Type B pancreatic cell (in vitro differentiated cells): ENCODE data around the gene ABLIM2. TPM values are rescaled to one million over a fixed set of nuclear protein-coding genes. Genes with fewer than 3 reads are reported as not detected.

Source experiments
- DNase-seq: peaks from one replicate; pipeline ENCODE4 v3.0.0; 2021; ENCODE audit warnings: mixed read lengths; ENCODE audit not compliant: unreplicated experiment; ENCODE audit errors: extremely low spot score
- H3K27ac Mint-ChIP-seq: 2 replicates; pipeline ENCODE4 v1.8.0; 2021; ENCODE audit warnings: mild to moderate bottlenecking, mixed read lengths
- H3K27me3 Mint-ChIP-seq: 2 replicates; pipeline ENCODE4 v1.8.0; 2021; ENCODE audit warnings: mixed read lengths
- H3K36me3 Mint-ChIP-seq: 2 replicates; pipeline ENCODE4 v1.8.0; 2021; ENCODE audit warnings: mixed read lengths
- H3K4me1 Mint-ChIP-seq: one replicate; pipeline ENCODE4 v1.8.0; 2021; ENCODE audit warnings: mixed read lengths; ENCODE audit not compliant: unreplicated experiment
- H3K4me3 Mint-ChIP-seq: 2 replicates; pipeline ENCODE4 v1.8.0; 2021; ENCODE audit warnings: mild to moderate bottlenecking, mixed read lengths
- H3K9me3 Mint-ChIP-seq: 2 replicates; pipeline ENCODE4 v1.8.0; 2021; ENCODE audit warnings: mixed read lengths
- total RNA-seq: library from RNA; stranded (reverse); gene quantifications from 2 replicates; pipeline ENCODE4 v1.2.1, GENCODE V29; 2021; ENCODE audit warnings: low replicate concordance
- TF ChIP-seq, protein P1 (sequence below): fragments of 200-600 bp; sonication (generic); conservative IDR thresholded peaks from 2 replicates; pipeline ENCODE4 v1.5.0; 2021; ENCODE audit warnings: antibody characterized with exemption, mild to moderate bottlenecking

Gene ABLIM2
- total RNA-seq, 1 donor from 2014 or later: 2.6 TPM

DNA sequence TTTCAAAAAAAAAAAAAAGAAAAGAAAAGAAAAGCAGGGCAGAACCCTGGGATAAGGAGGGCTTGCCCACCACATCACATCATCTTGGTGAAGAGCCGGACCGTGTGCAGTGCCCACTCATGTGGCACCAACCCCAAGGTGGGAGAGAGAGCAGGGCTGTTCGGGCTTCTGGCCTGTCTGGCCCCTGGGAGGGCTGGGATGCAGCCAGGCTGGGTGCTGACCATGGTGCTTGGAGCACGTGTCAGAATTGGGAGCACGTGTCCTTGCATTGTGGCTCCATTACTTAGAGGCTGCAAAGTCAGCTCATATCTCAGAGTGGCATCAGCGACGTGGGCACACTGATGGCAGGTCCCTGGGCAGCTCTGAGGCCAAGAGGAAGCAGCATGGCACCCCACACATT lies 118.0 kb downstream of the ABLIM2 start:
- H3K4me1 Mint-ChIP-seq: peaks cover 18% of the 10 kb centered on the region
- no peak overlapping the region for H3K27ac Mint-ChIP-seq
- no peaks in the 10 kb centered on the region for H3K36me3 Mint-ChIP-seq
- no peak for DNase-seq
- TF ChIP-seq, protein P1, sequence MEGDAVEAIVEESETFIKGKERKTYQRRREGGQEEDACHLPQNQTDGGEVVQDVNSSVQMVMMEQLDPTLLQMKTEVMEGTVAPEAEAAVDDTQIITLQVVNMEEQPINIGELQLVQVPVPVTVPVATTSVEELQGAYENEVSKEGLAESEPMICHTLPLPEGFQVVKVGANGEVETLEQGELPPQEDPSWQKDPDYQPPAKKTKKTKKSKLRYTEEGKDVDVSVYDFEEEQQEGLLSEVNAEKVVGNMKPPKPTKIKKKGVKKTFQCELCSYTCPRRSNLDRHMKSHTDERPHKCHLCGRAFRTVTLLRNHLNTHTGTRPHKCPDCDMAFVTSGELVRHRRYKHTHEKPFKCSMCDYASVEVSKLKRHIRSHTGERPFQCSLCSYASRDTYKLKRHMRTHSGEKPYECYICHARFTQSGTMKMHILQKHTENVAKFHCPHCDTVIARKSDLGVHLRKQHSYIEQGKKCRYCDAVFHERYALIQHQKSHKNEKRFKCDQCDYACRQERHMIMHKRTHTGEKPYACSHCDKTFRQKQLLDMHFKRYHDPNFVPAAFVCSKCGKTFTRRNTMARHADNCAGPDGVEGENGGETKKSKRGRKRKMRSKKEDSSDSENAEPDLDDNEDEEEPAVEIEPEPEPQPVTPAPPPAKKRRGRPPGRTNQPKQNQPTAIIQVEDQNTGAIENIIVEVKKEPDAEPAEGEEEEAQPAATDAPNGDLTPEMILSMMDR: no peak
- H3K27me3 Mint-ChIP-seq: peaks cover 7% of the 10 kb centered on the region
- H3K9me3 Mint-ChIP-seq: no peaks in the 10 kb centered on the region
- H3K4me3 Mint-ChIP-seq: no peak overlapping the region

DNA sequence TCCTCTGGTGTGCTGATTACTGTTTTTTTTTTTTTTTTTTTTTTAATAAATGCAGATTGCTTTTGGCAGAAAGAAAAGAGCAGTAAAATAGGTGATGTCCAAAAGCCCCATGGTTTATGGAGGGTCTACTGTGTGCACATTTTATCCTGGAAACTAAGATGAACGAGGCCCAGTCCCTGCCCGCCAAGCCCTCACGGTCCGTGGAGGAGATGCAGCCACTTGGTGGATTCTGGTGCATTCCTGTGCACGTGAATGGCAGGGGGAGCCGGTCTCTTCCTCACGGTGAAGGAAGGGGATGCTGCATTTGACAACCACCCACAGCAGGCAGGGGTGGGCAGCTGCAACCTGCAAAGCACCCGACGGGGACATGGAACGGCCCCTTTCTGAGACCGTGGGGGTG lies 118.8 kb downstream of the ABLIM2 start:
- Mint-ChIP-seq H3K27me3 (peaks cover 7% of the 10 kb centered on the region), H3K4me1 (peaks cover 22% of the 10 kb centered on the region), H3K36me3 (no peaks in the 10 kb centered on the region), H3K9me3 (no peaks in the 10 kb centered on the region), H3K4me3 (no peak overlapping the region), H3K27ac (no peak overlapping the region)
- TF ChIP-seq, protein P1: no peak
- DNase-seq: no peak

DNA sequence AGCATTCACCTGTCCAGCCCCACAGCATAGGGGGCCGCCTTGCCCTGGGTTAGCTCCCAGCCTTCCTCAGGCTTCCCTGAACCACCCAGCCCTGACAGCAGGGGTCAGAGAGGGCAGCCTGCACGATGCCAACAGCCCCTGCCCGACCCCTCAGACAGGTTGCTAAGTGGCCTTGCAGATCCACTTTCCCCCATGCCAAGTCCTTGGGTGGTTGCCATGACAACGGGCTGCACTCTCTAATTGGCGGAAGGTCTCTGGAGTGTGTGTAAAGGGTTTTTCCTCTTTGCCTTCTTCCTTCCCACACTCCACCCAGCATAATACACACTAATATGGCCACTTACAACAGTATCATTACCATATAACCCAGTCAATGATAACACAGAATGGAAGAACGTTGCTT lies 119.3 kb downstream of the ABLIM2 start:
- Mint-ChIP-seq H3K36me3 (no peaks in the 10 kb centered on the region), H3K27ac (no peak overlapping the region), H3K4me3 (no peak overlapping the region), H3K27me3 (peaks cover 3% of the 10 kb centered on the region), H3K9me3 (no peaks in the 10 kb centered on the region), H3K4me1 (peaks cover 18% of the 10 kb centered on the region)
- TF ChIP-seq, protein P1: no peak
- DNase-seq: no peak

DNA sequence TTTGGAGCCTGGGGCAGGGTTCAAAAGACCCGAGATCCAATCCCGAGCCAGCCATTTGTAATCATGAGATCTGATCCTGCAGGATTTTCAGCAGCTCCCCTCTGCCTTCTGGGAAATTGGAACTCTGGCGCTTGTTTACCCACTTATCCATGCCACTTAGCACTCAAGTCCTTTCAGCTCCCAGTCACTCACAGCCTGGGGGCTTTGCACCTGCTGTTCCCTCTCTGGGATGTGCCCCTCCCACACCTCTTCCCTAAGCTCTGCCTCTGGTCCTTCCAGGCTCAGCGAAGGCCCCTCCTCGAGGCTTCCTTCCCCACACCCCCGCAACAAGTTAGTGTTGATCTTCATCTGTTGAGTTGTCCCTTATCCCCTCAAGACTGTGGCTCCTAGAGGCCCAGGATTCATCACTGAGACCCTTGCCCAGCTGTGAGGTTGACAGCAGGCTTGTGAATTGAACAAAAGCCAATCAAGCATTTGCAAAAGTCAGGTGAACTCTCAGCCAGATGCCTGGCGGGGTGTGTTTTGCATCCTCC lies 119.8 kb downstream of the ABLIM2 start:
- Mint-ChIP-seq H3K36me3 (no peaks in the 10 kb centered on the region), H3K4me1 (peaks cover 18% of the 10 kb centered on the region), H3K27ac (no peak overlapping the region), H3K27me3 (peaks cover 3% of the 10 kb centered on the region), H3K9me3 (no peaks in the 10 kb centered on the region), H3K4me3 (no peak overlapping the region)
- TF ChIP-seq, protein P1: no peak
- DNase-seq: no peak

DNA sequence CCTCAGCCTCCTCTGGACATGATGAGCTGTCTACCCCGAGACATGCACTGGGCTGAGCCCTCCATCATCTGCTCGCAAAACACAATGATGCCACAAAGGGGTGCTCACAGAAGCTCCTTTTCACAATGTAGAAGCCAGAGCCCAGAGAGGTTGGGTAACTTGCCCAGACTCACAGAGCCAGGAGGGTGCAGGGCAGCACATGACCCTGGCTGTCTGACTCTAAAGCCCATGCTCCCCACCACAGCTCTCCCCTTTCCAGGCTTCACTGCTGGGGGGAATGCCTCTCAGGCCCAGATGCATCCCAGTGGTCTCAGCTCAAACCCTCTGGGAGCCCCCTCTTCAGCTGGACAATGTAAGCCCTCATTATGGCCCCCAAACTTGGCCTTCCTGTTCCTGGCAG lies 120.5 kb downstream of the ABLIM2 start:
- Mint-ChIP-seq H3K27me3 (peaks cover 3% of the 10 kb centered on the region), H3K9me3 (no peaks in the 10 kb centered on the region), H3K36me3 (no peaks in the 10 kb centered on the region), H3K4me1 (peaks cover 18% of the 10 kb centered on the region), H3K27ac (no peak overlapping the region), H3K4me3 (no peak overlapping the region)
- TF ChIP-seq, protein P1: no peak
- no peak for DNase-seq
